Stimulated activated CD4-positive, alpha-beta T cell treated with anti-CD3 and anti-CD28 coated beads, Interleukin-2, amount 100 ng/mL, for 24 hours (primary cell): ENCODE data around the gene SPAG4.

Experiments used
- DNase-seq, 2 donors: peaks; one replicate each; pipeline ENCODE4 v3.0.0-alpha.2; 2020

Gene SPAG4

DNA sequence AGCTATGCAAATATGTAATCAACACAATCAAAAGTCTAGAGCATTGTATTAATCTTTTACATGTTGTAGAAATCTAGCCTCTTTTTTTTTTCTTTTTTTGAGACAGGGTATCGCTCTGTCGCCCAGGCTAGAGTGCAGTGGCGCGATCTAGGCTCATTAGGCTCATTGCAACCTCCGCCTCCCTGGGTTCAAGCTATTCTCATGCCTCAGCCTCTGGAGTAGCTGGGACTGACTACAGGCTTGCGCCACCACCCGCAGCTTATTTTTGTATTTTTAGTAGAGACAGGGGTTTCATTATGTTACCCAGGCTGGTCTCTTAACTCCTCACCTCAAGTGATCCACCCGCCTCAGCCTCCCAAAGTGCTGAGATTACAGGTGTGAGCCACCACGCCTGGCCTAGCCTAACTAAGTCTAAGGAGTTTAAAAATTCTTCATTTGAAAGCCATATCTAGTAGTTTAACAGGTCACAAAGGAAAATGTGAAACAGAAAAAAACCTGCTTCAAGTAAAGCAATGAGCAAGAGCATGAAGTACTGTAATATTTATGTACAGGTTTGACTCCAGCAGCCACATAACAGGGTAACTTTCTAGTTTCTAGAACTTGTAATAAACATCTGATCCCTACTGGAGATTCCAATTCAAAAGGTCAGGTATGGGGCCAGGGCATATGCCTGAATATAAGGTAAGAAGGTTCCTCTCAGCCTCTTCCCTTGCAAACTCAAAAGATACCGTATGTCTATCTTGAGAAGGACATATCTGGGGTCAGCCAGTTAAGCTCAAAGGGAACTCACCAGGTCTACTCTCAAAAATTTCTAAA is 44.7 kb downstream of the SPAG4 start:
- peak; percentile 34 to 40 for DNase-seq

DNA sequence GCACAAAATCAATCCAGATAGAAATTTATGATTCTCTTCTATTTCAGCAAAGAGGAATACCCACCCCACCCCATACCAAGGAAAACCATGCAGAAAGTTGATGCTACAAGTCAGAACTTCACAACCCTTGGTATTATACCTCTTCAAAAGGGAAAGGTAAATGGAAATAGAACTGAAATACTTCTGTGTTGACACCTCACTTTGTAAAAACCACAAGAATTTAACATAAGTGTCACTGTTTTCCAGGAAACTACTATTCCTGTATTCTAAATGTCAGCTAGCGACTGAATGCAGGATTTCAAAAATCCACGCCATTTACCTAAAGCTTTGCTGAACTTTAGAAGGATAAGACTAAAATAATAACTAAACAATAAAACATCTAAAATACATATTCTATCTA is 45.4 kb downstream of the SPAG4 start:
- DNase-seq, result no peak

DNA sequence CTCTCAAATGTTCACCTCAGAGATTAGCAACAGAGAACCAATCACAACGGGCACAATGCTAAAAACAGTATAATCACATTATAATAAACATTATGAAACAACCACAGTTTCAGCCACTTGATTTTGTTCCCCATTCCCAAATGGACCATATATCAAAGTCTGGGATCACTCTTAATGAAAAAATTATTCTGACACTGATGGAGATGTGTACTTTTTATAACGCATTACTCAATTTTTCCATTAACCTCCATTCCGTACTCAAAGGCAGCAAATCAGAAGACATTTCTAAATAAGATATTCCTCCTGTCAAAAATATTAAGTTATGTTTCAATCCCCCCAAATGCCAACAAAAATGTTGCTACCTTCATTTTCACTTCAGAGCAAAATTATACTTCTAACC is 46.3 kb downstream of the SPAG4 start:
- DNase-seq, result no peak

DNA sequence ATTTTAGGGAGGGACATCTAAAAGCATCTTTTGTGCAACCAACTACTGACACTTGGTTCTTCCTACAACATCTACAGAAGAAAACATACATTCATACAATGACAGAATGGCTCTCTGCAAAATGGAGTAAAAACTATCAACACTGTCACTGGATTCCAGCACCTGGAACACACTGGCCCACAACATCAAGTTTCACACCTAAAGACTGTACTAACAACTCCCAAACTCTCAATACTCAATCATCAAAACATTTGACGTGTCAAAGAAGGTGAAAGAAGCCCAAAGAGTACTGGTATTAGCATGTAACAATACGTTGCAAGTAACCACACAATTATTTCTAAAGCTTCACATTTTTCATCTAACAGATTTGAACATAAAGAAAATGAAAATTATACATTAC is 46.9 kb downstream of the SPAG4 start:
- no peak for DNase-seq

DNA sequence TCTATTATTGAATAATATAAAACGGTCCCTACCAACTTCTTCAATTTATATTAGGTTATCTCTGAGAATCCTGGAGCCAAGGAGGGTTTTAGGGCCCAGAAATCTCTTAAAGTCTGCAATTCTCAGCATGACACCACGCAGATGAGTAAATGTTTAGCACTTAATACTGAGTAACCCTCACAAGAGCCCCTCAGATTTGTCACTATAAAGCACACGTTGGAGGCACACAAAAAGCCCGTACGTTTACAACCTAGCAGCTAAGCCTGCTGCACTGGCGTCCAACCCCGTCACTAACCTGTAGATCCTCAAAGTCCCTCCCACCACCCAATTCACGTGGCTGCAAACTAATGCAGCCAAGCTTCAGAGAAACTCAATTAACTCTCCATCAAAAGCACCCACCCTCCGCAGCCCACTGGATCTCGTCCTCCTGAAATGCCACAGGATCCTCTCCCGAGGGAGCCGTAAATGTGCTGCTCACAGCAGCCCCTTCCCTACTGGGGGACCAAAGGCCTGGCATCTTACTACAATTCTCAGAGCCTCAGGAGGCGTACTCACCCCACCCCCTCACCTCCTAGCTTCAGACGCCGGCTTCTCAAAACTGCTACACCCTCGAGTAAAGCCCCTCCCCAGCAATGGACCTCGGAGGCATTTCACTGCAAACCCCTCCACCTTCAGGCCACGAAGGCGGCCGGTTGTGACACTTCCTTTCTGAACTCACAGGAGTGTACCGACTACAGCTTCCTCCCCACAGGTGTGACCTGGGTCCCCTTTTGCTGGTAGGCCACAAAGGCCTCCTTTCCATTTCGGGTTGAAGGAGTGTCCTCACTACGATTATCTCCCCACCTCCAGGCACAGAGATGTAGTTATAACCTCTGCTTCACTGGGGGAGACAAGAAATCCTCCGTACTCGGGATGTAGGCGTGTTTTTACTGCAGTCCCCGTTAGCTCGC is 48.2 kb downstream of the SPAG4 start:
- peak; percentile 51 to 65 for DNase-seq

DNA sequence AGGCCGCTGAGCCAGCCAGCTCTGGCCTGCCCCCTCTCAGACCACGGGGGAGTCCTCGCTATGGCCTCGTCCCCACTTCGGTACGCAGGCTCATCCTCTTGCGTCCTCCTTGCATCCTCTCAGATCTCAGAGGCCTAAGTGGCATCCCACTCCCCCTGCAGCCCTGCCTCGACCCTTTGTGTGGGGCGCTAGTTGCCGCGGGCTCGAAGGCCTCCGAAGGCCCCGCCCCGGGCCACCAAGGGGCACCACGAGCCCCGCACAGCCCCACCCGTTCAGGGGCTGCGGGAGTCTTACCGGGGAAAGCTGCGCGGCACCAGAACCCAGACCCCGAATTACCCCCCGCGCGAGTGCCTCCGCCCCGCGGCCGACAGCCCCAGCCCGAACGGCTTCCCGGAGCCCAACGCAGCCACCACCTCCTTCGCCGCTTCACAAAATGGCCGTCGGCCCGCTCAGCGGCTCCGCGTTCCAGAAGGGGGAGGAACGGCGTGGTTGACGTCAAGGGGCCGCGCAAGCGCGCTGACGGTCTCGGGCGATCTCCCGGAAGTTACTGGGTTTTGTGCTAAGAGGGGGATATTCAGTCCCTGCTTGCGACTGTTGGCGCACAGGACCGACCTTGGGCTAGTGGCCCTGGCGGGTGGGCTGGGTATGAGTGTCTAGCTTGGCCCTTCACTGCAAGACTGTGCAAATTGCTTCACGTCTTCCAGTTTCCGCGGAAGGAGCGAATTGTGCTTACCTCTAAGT is 49.0 kb downstream of the SPAG4 start, which contains the start of the genes CPNE1 and RBM12:
TSS of gene CPNE1 (minus strand) at position 435 of the 741 bp plus-strand sequence. CDS start 31,977 bp downstream, outside the sequence.
TSS of gene RBM12 (minus strand) at position 435 of the 741 bp plus-strand sequence. CDS start 9,578 bp downstream, outside the sequence.
- peak; percentile 92 for DNase-seq

DNA sequence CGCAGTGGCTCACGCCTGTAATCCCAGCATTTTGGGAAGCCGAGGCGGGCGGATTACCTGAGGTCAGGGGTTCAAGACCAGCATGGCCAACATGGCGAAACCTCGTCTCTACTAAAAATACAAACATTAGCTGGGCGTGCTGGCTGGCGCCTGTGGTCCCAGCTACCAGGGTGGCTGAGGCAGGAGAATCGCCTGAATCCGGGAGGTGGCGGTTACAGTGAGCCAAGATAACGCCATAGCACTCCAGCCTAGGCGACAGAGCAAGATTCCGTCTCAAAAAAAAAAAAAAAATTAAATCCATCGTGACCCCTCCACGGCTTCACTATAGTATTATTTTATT is 50.3 kb downstream of the SPAG4 start:
- DNase-seq, result no peak

DNA sequence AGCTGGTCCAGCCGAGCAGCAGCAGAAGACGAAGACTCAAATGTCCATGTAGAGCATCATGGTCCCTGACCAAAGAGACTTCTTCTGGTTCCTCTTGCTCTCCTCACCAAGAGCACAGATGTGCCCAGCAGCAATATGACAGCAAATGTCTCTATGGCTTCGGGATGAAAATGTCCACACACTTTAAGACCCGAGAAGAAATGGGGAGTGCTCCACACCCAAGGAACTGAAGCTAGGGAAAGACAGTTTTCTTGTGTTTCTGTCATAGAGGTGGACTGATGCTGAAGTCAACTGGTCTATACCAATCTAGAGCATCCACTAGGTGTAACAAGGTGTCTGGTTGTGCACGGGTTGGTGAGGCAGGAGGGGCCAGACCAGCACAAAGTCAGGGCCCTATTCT is 53.6 kb downstream of the SPAG4 start:
- no peak for DNase-seq

DNA sequence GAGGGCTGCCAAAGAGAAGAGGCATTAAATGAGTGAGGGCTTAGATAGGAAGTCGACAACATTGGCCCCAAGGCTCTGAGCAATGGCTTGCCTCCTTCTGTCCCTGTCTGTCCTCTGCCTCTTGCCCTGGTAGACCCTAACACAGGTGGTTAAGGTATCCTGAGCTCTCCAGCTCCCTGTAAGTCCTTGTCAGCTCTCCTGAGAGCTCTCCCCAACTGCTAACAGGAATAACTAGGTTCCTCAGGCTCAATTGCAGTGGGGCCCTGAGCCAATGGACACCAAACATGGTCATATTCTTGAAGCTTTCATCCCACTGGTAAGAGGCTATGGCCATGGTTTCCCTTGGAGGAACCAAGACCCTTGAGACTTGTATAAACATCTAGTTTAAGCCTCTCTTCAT is 54.1 kb downstream of the SPAG4 start:
- DNase-seq, result no peak
